Body of pancreas (tissue), 4 donors: ENCODE measurements around the gene KRT16.

Experiments used
- POLR2A ChIP-seq, 3 donors: fragments of 450-650 bp; IDR thresholded peaks; one replicate each; pipeline ENCODE4 v1.6.1; 2016; ENCODE audit warnings: antibody characterized with exemption in 3 of 3, mild to moderate bottlenecking in 2 of 3
- TF ChIP-seq, protein P1 (sequence below), 7 experiments: fragments of 450-650 bp in 4 of 7; fragments of 200-600 bp in 3 of 7; sonication (generic) in 3 of 7; IDR thresholded peaks; one replicate each; pipeline ENCODE4 v1.5.1; 2016 to 2019; ENCODE audit warnings: antibody characterized with exemption in 7 of 7

GRCh38 chr17:41580244-41580575 is 32.4 kb downstream of the KRT16 start:
- TF ChIP-seq POLR2A (IDR thresholded peaks at IDR 0.05) = no peak
- TF ChIP-seq, protein P1, sequence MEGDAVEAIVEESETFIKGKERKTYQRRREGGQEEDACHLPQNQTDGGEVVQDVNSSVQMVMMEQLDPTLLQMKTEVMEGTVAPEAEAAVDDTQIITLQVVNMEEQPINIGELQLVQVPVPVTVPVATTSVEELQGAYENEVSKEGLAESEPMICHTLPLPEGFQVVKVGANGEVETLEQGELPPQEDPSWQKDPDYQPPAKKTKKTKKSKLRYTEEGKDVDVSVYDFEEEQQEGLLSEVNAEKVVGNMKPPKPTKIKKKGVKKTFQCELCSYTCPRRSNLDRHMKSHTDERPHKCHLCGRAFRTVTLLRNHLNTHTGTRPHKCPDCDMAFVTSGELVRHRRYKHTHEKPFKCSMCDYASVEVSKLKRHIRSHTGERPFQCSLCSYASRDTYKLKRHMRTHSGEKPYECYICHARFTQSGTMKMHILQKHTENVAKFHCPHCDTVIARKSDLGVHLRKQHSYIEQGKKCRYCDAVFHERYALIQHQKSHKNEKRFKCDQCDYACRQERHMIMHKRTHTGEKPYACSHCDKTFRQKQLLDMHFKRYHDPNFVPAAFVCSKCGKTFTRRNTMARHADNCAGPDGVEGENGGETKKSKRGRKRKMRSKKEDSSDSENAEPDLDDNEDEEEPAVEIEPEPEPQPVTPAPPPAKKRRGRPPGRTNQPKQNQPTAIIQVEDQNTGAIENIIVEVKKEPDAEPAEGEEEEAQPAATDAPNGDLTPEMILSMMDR (IDR thresholded peaks at IDR 0.05) = no peak
